Activated effector memory CD4-positive, alpha-beta T cell treated with Interleukin-2 at 50 U/mL for 16 hours (primary cell): ENCODE measurements around the gene DENND1B.
"Not testable (repeated sequence)": the region's sequence is repeated elsewhere in the genome, so short reads cannot be mapped to it uniquely, and the experiment has no call there.

Experiments
- DNase-seq: peaks from one replicate; pipeline ENCODE4 v3.0.0-alpha.2; 2020

DENND1B gene

GRCh38 chr1:197541411-197541810 lies 233.9 kb downstream of the DENND1B start:
- no peak for DNase-seq

GRCh38 chr1:197526736-197527371 lies 248.4 kb downstream of the DENND1B start:
- no peak for DNase-seq

- DNase-seq, result no peak
Observed at GRCh38 chr1:197521118-197521739, 254.1 kb downstream of the DENND1B start.

- no peak for DNase-seq
Observed at GRCh38 chr1:197519741-197520334, 255.4 kb downstream of the DENND1B start.

GRCh38 chr1:197515421-197515820 lies 259.9 kb downstream of the DENND1B start:
- no peak for DNase-seq

GRCh38 chr1:197510691-197511378 lies 264.4 kb downstream of the DENND1B start:
- DNase-seq, result no peak

GRCh38 chr1:197496722-197497121 lies 278.6 kb downstream of the DENND1B start:
- DNase-seq, result no peak

GRCh38 chr1:197491505-197491904 lies 283.8 kb downstream of the DENND1B start:
- not testable (repeated sequence) for DNase-seq

- no peak for DNase-seq
Observed at GRCh38 chr1:197486946-197487345, 288.3 kb downstream of the DENND1B start.

GRCh38 chr1:197485790-197486189 lies 289.5 kb downstream of the DENND1B start:
- DNase-seq, result no peak

- no peak for DNase-seq
Observed at GRCh38 chr1:197481101-197481500, 294.2 kb downstream of the DENND1B start.

- no peak for DNase-seq
Observed at GRCh38 chr1:197480446-197480845, 294.8 kb downstream of the DENND1B start.

- DNase-seq, result no peak
Observed at GRCh38 chr1:197472141-197472540, 303.1 kb downstream of the DENND1B start.

- no peak for DNase-seq
Observed at GRCh38 chr1:197471248-197471985, 303.9 kb downstream of the DENND1B start.

GRCh38 chr1:197470330-197470729 lies 304.9 kb downstream of the DENND1B start:
- DNase-seq, result no peak

- DNase-seq, result no peak
Observed at GRCh38 chr1:197469620-197470210, 305.6 kb downstream of the DENND1B start.

GRCh38 chr1:197468543-197469175 lies 306.6 kb downstream of the DENND1B start:
- DNase-seq, result no peak

- no peak for DNase-seq
Observed at GRCh38 chr1:197467881-197468280, 307.4 kb downstream of the DENND1B start.

- DNase-seq, result no peak
Observed at GRCh38 chr1:197466813-197467212, 308.5 kb downstream of the DENND1B start.

- no peak for DNase-seq
Observed at GRCh38 chr1:197465528-197466327, 309.6 kb downstream of the DENND1B start.

- no peak for DNase-seq
Observed at GRCh38 chr1:197464044-197464443, 311.2 kb downstream of the DENND1B start.
